Brain microvascular endothelial cell (primary cell): ENCODE measurements around the gene WDFY3.
A peak's percentile ranks its signal among the peaks of the same experiment; 100 is the strongest.

Experiments
- DNase-seq: peaks from one replicate; pipeline ENCODE4 v3.0.0-alpha.2; 2020
- H3K27ac ChIP-seq: fragments of 250-450 bp; sonication (Bioruptor Pico); 2 replicates; pipeline ENCODE4 v1.5.1; 2020; ENCODE audit warnings: mild to moderate bottlenecking, moderate library complexity
- H3K27me3 ChIP-seq: fragments of 250-450 bp; sonication (Bioruptor Pico); replicated peaks from 2 replicates; pipeline ENCODE4 v1.5.1; 2020; ENCODE audit warnings: mild to moderate bottlenecking
- H3K36me3 ChIP-seq: fragments of 250-450 bp; sonication (Bioruptor Pico); replicated peaks from 2 replicates; pipeline ENCODE4 v1.5.1; 2020; ENCODE audit warnings: mild to moderate bottlenecking
- H3K4me3 ChIP-seq: 2 replicates; pipeline ENCODE4 v1.5.1; 2011; ENCODE audit warnings: low read depth, mild to moderate bottlenecking, control low read depth, low read length, moderate library complexity
- CTCF ChIP-seq: IDR thresholded peaks from 2 replicates; pipeline ENCODE4 v1.5.1; 2011; ENCODE audit warnings: low read depth, mild to moderate bottlenecking, moderate library complexity, low read length, control low read depth, inconsistent platforms; ENCODE audit errors: missing control alignments
- in situ Hi-C: cut with HindIII; loops from 2 replicates; pipeline ENCODE4 v1.10.0; 2017; ENCODE audit warnings: low sequenced_read_pairs, low pct_ligation_motif_present

WDFY3 gene

DNA sequence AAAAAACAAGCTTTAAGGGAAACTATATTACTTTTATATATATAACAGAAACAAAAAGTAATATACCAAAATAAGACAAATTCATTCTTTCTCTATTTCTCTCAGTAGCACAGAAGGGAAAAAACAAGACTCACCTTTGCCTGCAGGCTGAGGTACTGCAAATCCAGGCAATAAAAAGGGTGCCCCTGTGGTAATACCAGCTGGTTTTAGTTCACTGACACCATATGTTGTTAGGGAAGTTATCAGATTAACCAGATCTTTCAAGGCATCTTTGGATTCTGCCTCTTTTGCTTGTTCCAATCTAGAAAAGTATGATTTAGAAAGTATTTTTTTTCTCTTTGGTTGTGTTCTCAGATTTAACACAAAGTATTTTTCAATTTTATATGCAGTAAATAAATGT, 139.8 kb downstream of the WDFY3 start:
- Histone ChIP-seq H3K4me3 (no peak overlapping the region), H3K27ac (no peak overlapping the region), H3K36me3 (peaks cover 4% of the 10 kb centered on the region), H3K27me3 (no peaks in the 10 kb centered on the region)
- in situ Hi-C loops: no loop called here
- DNase-seq: no peak
- no peak for TF ChIP-seq CTCF

DNA sequence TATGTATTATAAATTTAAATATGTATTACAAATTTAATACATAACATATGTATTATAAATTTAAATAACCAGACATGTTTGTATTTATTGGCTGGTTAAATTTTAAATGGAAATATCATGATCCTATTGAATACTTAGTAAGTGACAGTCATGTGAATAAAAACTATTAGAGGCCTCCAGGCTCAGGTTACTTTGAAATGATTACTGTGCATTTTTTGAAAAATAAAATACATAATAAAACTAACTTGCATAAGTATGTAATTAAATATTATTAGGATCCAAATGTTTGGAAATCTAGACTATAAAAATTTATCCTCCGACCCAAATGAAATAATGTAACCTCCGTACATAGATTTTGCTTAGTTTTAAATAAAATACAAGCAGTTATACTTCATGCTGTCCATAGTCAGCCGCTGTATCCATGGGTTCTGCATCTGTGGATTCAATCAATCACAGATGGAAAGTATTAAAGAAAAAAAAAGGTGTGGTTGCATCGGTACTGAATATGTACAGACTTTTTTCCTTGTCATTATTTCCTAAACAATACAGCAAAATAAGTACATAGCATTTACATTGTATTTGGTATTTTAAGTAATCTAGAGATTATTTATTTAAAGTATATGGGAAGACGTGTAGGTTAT, 140.7 kb downstream of the WDFY3 start:
- Histone ChIP-seq H3K27me3 (no peaks in the 10 kb centered on the region), H3K4me3 (no peak overlapping the region), H3K27ac (no peak overlapping the region), H3K36me3 (peaks cover 4% of the 10 kb centered on the region)
- TF ChIP-seq CTCF: no peak
- no peak for DNase-seq
- in situ Hi-C loops: no loop called here

DNA sequence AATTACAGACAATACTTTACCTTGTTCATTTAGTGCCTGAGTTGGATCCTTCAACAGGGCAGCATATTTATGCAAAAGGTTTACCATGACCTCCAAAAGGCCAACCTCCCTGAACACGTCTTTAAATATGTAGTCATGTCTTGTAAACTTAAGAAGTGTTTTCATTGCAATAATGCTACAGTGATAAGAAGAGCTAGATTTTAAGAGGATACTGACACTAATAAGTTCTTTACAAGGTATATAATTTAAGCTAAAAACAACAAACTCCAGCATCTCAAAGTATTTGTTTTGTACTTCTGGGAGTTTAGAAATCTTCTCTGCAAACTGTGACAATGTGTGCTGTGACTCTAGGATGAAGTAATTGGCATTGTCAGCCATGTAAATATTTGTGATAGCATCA, 145.4 kb downstream of the WDFY3 start:
- no peak for DNase-seq
- in situ Hi-C loops: no loop called here
- peaks cover 2% of the 10 kb centered on the region for H3K36me3 ChIP-seq

DNA sequence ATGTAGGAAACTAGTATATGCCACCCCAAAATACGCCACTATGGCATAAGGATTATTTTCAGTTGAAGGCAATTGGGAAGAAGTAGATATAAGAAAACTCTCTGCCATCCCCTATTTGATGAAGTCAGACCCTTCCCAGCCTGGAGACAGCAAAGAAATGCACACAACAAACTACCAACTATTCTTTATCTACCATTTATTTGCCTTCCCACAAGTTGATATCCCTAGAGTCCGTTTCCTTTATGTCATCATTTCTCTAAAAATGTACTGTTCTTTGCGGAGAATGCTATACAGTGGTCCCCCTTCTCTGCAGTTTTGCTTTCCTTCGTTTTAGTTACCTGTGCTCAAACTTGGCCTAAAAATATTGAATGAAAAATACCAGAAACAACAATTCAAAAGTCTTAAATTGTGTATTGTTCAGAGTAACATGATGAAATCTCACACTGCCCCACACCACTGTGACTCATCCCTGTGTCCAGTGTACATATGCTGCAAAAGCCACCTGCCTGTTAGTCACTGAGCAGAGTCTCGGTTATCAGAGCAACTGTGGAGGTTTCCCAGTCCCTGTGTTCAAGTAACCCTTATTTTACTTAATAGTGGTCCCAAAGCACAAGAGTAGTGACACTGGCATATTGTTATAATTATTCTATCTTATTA, 152.3 kb downstream of the WDFY3 start:
- Histone ChIP-seq H3K4me3 (no peak overlapping the region), H3K36me3 (peaks cover 7% of the 10 kb centered on the region), H3K27me3 (no peaks in the 10 kb centered on the region), H3K27ac (peak overlapping the region; percentile 78)
- in situ Hi-C loops: no loop called here
- DNase-seq: peak; percentile 94
- no peak for TF ChIP-seq CTCF

More for the DNA sequence above, 145.4 kb downstream of the WDFY3 start:
- no peak overlapping the region for H3K27ac ChIP-seq
- no peak overlapping the region for H3K4me3 ChIP-seq
- no peaks in the 10 kb centered on the region for H3K27me3 ChIP-seq
- TF ChIP-seq CTCF: no peak

- no peak for TF ChIP-seq CTCF
- DNase-seq: no peak
- H3K27me3 ChIP-seq: no peaks in the 10 kb centered on the region
- no peak overlapping the region for H3K27ac ChIP-seq
- in situ Hi-C loops: no loop called here
- H3K4me3 ChIP-seq: no peak overlapping the region
- peaks cover 8% of the 10 kb centered on the region for H3K36me3 ChIP-seq
These were observed 156.5 kb downstream of the WDFY3 start for GRCh38 chr4:84809946-84810345.
